Measurements from ENCODE around the gene TFDP2. TPM values are rescaled to one million over a fixed set of nuclear protein-coding genes. Genes with fewer than 3 reads are reported as not detected.
A peak's percentile ranks its signal among the peaks of the same experiment; 100 is the strongest.

The TFDP2 gene
- total RNA-seq, 3 donors from 2014 or later (not counting 1 experiment from before 2014, with no cell fraction given): 134 to 154 (median 142) TPM

GRCh38 chr3:141994856-141995255 lies 154.5 kb downstream of the TFDP2 start:
- Mint-ChIP-seq H3K27me3 (ENCODE audit: low read depth in 2 of 2) (no peaks in the 10 kb centered on the region), H3K4me3 (no peak overlapping the region), H3K4me1 (peaks cover 16% of the 10 kb centered on the region in 2 donors), H3K27ac (no peak overlapping the region), H3K36me3 (no peaks in the 10 kb centered on the region), H3K9me3 (no peaks in the 10 kb centered on the region)
- H3K4me1 ChIP-seq (ENCODE audit: control insufficient read depth, insufficient read depth, low read length): no peaks in the 10 kb centered on the region
- intact Hi-C loops (cut with micrococcal nuclease): no loop called here
- H3K27me3 ChIP-seq (ENCODE audit: control insufficient read depth, insufficient read depth, low read length): no peaks in the 10 kb centered on the region
- ATAC-seq (no peak), DNase-seq (no peak)
- no peak overlapping the region for H3K4me3 ChIP-seq (ENCODE audit: low read length)
- TF ChIP-seq CTCF (IDR thresholded peaks at IDR 0.05): no peak
- no peak overlapping the region for H3K27ac ChIP-seq (ENCODE audit: low read length)
- no peaks in the 10 kb centered on the region for H3K9me3 ChIP-seq (ENCODE audit: control insufficient read depth, insufficient read depth, low read length)
- peaks cover 3% of the 10 kb centered on the region for H3K36me3 ChIP-seq (ENCODE audit: control insufficient read depth, insufficient read depth, low read length)

GRCh38 chr3:141992512-141992911 lies 156.8 kb downstream of the TFDP2 start:
- ATAC-seq: peak in 1 of 3 donors; percentile 33
- TF ChIP-seq CTCF (IDR thresholded peaks at IDR 0.05): no peak
- Histone ChIP-seq H3K27ac (ENCODE audit: low read length) (no peak overlapping the region), H3K4me3 (ENCODE audit: low read length) (no peak overlapping the region), H3K27me3 (ENCODE audit: control insufficient read depth, insufficient read depth, low read length) (no peaks in the 10 kb centered on the region), H3K4me1 (ENCODE audit: control insufficient read depth, insufficient read depth, low read length) (no peaks in the 10 kb centered on the region), H3K36me3 (ENCODE audit: control insufficient read depth, insufficient read depth, low read length) (peaks cover 3% of the 10 kb centered on the region), H3K9me3 (ENCODE audit: control insufficient read depth, insufficient read depth, low read length) (no peaks in the 10 kb centered on the region)
- Mint-ChIP-seq H3K4me1 (peaks cover 18 to 26% of the 10 kb centered on the region in 2 donors), H3K27me3 (ENCODE audit: low read depth in 2 of 2) (no peaks in the 10 kb centered on the region), H3K9me3 (no peaks in the 10 kb centered on the region), H3K27ac (peak overlapping the region; percentile 69 to 81), H3K36me3 (peaks cover 12% of the 10 kb centered on the region), H3K4me3 (no peak overlapping the region)
- DNase-seq: no peak
- 68% methylated on average over 2 of the region's 2 CpGs for WGBS (ENCODE audit: insufficient coverage)
- intact Hi-C loops (cut with micrococcal nuclease): no loop called here

GRCh38 chr3:141986548-141987107 lies 162.7 kb downstream of the TFDP2 start:
- H3K36me3 Mint-ChIP-seq: peaks cover 12% of the 10 kb centered on the region
- H3K27ac Mint-ChIP-seq: no peak overlapping the region
- H3K4me1 ChIP-seq (ENCODE audit: control insufficient read depth, insufficient read depth, low read length): no peaks in the 10 kb centered on the region
- no peak for ATAC-seq
- H3K9me3 Mint-ChIP-seq: no peaks in the 10 kb centered on the region
- WGBS (ENCODE audit: insufficient coverage): 100% methylated on average over 1 of the region's 2 CpGs
- intact Hi-C loops (cut with micrococcal nuclease): no loop called here
- H3K4me3 Mint-ChIP-seq: no peak overlapping the region
- no peak overlapping the region for H3K4me3 ChIP-seq (ENCODE audit: low read length)
- no peaks in the 10 kb centered on the region for H3K9me3 ChIP-seq (ENCODE audit: control insufficient read depth, insufficient read depth, low read length)
- TF ChIP-seq CTCF (IDR thresholded peaks at IDR 0.05): no peak
- H3K27ac ChIP-seq (ENCODE audit: low read length): no peak overlapping the region
- H3K36me3 ChIP-seq (ENCODE audit: control insufficient read depth, insufficient read depth, low read length): no peaks in the 10 kb centered on the region
- H3K27me3 ChIP-seq (ENCODE audit: control insufficient read depth, insufficient read depth, low read length): no peaks in the 10 kb centered on the region
- H3K4me1 Mint-ChIP-seq: peaks cover 7 to 10% of the 10 kb centered on the region in 2 donors
- DNase-seq: no peak
- H3K27me3 Mint-ChIP-seq (ENCODE audit: low read depth in 2 of 2): no peaks in the 10 kb centered on the region

- ATAC-seq (no peak), DNase-seq (no peak)
- H3K27me3 ChIP-seq (ENCODE audit: control insufficient read depth, insufficient read depth, low read length): no peaks in the 10 kb centered on the region
- H3K36me3 Mint-ChIP-seq: no peaks in the 10 kb centered on the region
- H3K4me1 ChIP-seq (ENCODE audit: control insufficient read depth, insufficient read depth, low read length): no peaks in the 10 kb centered on the region
- H3K27ac Mint-ChIP-seq: no peak overlapping the region
- H3K27ac ChIP-seq (ENCODE audit: low read length): no peak overlapping the region
- no peak overlapping the region for H3K4me3 Mint-ChIP-seq
- no peaks in the 10 kb centered on the region for H3K27me3 Mint-ChIP-seq (ENCODE audit: low read depth in 2 of 2)
- peaks cover 0 to 5% of the 10 kb centered on the region in 2 donors for H3K4me1 Mint-ChIP-seq
- 94% methylated on average over 2 of the region's 3 CpGs for WGBS (ENCODE audit: insufficient coverage)
- no peak overlapping the region for H3K4me3 ChIP-seq (ENCODE audit: low read length)
- no peaks in the 10 kb centered on the region for H3K9me3 Mint-ChIP-seq
- intact Hi-C loops (cut with micrococcal nuclease): no loop called here
- H3K9me3 ChIP-seq (ENCODE audit: control insufficient read depth, insufficient read depth, low read length): no peaks in the 10 kb centered on the region
- no peak for TF ChIP-seq CTCF (IDR thresholded peaks at IDR 0.05)
- peaks cover 5% of the 10 kb centered on the region for H3K36me3 ChIP-seq (ENCODE audit: control insufficient read depth, insufficient read depth, low read length)
Observed at GRCh38 chr3:141981084-141981483, 168.3 kb downstream of the TFDP2 start.
